ENCODE results near the gene TTC7B.
"Not testable (repeated sequence)": the region's sequence is repeated elsewhere in the genome, so short reads cannot be mapped to it uniquely, and the experiment has no call there.

TTC7B gene, protein sequence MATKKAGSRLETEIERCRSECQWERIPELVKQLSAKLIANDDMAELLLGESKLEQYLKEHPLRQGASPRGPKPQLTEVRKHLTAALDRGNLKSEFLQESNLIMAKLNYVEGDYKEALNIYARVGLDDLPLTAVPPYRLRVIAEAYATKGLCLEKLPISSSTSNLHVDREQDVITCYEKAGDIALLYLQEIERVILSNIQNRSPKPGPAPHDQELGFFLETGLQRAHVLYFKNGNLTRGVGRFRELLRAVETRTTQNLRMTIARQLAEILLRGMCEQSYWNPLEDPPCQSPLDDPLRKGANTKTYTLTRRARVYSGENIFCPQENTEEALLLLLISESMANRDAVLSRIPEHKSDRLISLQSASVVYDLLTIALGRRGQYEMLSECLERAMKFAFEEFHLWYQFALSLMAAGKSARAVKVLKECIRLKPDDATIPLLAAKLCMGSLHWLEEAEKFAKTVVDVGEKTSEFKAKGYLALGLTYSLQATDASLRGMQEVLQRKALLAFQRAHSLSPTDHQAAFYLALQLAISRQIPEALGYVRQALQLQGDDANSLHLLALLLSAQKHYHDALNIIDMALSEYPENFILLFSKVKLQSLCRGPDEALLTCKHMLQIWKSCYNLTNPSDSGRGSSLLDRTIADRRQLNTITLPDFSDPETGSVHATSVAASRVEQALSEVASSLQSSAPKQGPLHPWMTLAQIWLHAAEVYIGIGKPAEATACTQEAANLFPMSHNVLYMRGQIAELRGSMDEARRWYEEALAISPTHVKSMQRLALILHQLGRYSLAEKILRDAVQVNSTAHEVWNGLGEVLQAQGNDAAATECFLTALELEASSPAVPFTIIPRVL

DNA sequence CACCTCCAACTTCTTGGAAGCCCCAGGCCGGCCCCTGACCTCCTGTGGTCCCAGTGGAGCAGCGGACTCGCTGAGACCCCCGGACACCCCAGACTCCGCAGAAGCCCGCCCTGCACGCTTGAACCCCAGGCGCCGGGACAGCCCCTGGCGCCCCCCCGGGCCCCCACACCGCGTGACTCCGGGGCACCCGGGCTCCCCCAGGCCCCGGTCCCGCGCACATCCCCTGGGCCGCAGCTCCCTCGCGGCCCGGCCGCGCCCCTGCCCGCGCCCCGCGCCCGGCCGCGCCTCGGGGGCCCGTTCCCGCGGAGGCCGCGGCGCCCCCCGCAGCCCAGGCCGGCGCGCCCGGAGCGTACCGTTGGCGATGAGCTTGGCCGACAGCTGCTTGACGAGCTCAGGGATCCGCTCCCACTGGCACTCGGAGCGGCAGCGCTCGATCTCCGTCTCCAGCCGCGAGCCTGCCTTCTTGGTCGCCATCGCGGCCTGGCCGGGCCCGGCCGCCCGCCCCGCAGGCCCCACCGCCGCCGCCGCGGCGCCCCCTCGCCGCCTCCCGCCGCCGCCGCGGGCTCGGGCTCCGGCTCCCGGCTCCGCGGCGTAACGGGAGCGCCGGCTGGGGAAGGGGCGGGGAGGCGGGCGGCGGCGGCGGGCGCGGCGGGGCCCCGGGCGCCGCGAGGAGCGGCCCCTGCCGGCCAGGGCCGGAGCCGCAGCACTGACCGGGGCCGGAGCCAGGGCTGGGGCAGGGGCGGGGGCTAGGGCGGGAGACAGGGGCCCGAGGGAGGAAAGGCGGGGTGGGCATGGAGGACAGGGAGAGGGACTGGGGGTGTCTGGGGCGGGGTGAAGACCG lies at the start of gene TTC7B:
TSS of gene TTC7B (minus strand) at position 609 of the 841 bp plus-strand sequence. CDS start at position 474, 135 bp downstream.
- H3K4me3 Mint-ChIP-seq, result peak within 1 kb of the TSS; percentile 77
- peaks cover 10% of the 10 kb centered on the region for H3K4me1 Mint-ChIP-seq
- no peaks in the 10 kb centered on the region for H3K9me3 Mint-ChIP-seq
- no peaks in the 10 kb centered on the region for H3K27me3 Mint-ChIP-seq
- no peak within 1 kb of the TSS for H3K27ac Mint-ChIP-seq
- H3K36me3 Mint-ChIP-seq, result no peaks in the 10 kb centered on the region

DNA sequence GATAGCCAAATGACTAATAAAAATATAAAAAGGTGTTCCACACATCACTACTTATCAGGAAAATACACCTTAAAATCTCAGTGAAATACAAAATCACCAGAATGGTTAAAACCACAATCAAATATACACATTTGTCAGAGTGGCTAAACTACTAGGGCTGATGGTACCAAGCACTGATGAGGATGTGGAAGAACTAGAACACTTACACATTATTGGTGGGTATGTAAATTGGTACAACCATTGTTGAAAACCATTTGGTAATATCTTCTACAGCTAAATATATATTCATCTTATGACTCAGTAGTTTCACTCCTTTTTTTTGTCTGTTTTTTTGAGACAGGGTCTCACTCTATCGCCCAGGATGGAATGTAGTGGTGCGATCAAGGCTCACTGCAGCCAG lies 48.5 kb upstream of the TTC7B start:
- Mint-ChIP-seq H3K4me1 (no peaks in the 10 kb centered on the region), H3K4me3 (no peak overlapping the region), H3K27me3 (no peaks in the 10 kb centered on the region), H3K27ac (no peak overlapping the region), H3K9me3 (no peaks in the 10 kb centered on the region), H3K36me3 (peaks cover 10% of the 10 kb centered on the region)

DNA sequence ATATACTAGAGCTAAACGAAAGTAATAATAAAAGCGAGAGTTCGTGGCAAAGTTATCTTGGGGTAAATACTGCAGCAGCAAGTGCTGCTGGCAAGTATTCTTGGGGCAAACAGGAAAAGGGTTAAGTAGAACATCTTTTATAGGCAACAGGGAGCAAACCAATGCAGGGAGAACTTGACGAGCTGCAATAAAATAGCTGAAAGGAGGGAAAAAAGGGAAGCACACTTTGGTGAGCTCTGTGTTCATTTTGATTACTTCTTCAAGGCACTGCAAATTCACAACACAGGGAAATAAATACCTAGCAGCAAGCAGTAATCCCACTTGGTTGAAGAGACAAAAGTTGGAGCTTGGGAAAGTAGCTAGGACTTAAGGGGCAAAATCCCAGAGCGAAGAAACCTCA lies 42.3 kb upstream of the TTC7B start:
- Mint-ChIP-seq H3K4me1 (no peaks in the 10 kb centered on the region), H3K36me3 (peaks cover 5% of the 10 kb centered on the region), H3K9me3 (no peaks in the 10 kb centered on the region), H3K4me3 (no peak overlapping the region), H3K27me3 (no peaks in the 10 kb centered on the region), H3K27ac (no peak overlapping the region)

DNA sequence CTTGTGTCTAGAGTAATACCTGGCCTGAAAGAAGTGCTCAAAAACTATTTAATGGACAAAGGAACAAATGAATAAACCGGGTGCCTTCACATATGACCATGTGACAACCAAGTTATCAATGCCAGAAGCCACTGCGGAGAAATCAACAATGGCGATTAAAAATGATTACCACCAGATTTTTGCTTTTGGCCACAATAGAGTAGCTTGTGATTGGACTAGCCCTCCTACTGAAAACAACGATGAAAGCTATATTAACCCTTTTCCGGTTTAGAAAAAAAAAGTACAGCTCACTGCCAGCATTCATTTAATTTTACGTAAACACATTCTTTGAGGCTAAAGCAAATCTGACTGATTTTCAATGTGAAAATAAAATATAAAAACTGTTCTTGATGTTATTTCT lies 41.6 kb upstream of the TTC7B start:
- Mint-ChIP-seq H3K9me3 (no peaks in the 10 kb centered on the region), H3K27ac (no peak overlapping the region), H3K4me1 (no peaks in the 10 kb centered on the region), H3K4me3 (no peak overlapping the region), H3K36me3 (peaks cover 5% of the 10 kb centered on the region), H3K27me3 (no peaks in the 10 kb centered on the region)

DNA sequence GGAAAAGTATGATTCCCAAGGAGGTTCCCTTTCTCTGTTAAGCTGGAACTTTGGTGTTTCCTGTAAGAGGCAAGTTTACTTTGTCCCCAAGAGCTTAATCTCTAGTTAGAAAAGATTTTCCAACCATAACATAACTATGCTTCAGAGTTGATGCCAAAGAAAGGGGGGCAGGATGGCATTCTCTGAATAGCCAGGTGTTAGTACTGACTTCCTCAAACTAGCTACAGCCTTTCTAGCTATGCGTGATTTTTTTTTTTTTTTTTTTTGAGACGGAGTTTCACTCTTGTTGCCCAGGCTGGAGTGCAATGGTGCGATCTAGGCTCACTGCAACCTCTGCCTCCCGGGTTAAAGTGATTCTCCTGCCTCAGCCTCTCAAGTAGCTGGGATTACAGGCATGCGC lies 39.9 kb upstream of the TTC7B start:
- H3K27me3 Mint-ChIP-seq, H3K9me3 Mint-ChIP-seq, H3K4me3 Mint-ChIP-seq: not testable (repeated sequence)

DNA sequence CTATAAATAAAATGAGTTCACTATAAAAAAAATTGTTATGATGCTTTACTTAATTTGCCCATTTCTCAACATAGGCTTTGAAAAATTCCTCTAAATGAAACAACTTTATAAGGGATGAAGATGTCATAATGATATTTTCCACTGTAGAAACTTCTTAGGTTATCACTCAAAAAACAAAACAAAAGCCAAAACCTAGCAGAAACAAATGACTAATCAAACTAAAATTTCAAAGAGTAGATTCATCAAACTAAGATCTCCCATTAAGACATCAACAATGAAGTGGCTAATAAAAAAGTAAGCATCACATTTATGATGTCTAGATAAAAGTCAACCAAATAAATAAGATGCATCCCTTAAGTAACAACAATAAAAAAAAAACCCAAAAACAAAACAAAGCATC lies 36.9 kb upstream of the TTC7B start:
- Mint-ChIP-seq H3K27ac (no peak overlapping the region), H3K4me3 (no peak overlapping the region), H3K27me3 (no peaks in the 10 kb centered on the region)

More for the DNA sequence above, 39.9 kb upstream of the TTC7B start:
- H3K36me3 Mint-ChIP-seq, H3K4me1 Mint-ChIP-seq, H3K27ac Mint-ChIP-seq: not testable (repeated sequence)

DNA sequence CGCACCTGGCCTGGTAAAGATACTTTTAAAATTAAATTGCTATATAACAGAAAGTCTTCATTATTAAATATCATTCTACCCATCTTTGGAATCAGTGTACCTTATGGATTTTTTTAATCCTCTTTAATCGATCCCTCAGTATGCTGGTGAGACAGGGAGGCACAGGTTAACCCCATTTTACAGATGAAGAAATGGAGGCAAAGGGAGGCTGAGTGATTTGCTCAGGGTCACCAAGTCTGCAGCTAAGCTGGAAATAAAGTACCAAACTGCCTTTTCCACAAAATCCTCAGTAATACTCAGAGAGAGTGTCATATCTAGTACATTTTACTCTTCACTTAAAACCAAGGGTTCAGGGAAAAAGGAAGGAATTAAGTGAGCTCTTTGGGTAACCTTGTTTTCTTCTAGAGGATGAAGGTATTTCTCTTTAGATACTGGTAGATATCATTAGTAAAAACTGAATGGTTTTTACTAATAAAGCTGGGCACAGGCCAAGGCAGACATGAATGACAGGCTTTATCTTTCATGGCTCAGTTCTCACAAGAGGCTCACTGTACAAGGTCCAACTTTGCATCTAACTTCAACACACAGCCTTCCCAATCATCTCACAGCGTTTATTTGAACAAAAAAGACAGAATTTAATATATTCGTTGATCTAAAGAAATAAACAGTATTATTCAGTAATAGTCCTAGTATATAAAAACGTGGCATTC lies 35.3 kb upstream of the TTC7B start:
- H3K4me1 Mint-ChIP-seq, result no peaks in the 10 kb centered on the region
- H3K36me3 Mint-ChIP-seq, result peaks cover 7% of the 10 kb centered on the region
- no peak overlapping the region for H3K27ac Mint-ChIP-seq
- no peaks in the 10 kb centered on the region for H3K27me3 Mint-ChIP-seq
- no peak overlapping the region for H3K4me3 Mint-ChIP-seq
- H3K9me3 Mint-ChIP-seq, result no peaks in the 10 kb centered on the region

More for the DNA sequence above, 36.9 kb upstream of the TTC7B start:
- H3K9me3 Mint-ChIP-seq, result no peaks in the 10 kb centered on the region
- H3K36me3 Mint-ChIP-seq, result peaks cover 1% of the 10 kb centered on the region
- no peaks in the 10 kb centered on the region for H3K4me1 Mint-ChIP-seq

- Mint-ChIP-seq H3K9me3 (no peaks in the 10 kb centered on the region), H3K27me3 (no peaks in the 10 kb centered on the region), H3K36me3 (peaks cover 7% of the 10 kb centered on the region), H3K4me1 (no peaks in the 10 kb centered on the region), H3K4me3 (no peak overlapping the region), H3K27ac (no peak overlapping the region)
Observed at GRCh38 chr14:90850487-90850886, 34.3 kb upstream of the TTC7B start.

DNA sequence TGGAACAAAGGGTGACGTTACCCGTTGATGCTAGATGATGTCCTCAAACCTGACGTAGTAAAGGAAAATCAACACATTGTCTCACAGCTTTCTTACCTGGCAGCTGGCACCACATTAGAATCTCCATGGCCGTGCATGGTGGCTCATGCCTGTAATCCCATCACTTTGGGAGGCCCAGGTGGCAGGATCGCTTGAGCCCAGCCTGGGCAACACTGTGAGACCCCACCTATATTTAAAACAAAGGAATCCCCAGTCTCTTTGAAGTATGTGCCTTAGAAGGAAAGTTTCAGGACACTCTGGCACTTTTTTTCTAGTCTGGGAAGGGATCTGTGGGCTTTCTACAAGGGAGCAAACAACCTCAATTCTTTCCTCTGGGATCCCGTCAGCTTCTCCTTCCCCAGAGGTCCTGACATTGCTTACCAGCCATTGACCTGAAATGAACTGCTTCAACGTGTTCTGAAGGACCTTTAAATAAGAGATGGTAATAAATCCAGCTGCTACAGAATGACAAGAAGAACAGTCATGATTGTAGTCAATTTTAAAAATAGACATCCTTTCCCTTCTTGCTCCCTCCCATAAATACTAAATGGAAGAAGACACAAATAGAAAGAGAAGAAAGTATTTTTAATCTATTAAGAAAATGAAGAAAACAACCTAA lies 33.7 kb upstream of the TTC7B start:
- no peaks in the 10 kb centered on the region for H3K9me3 Mint-ChIP-seq

DNA sequence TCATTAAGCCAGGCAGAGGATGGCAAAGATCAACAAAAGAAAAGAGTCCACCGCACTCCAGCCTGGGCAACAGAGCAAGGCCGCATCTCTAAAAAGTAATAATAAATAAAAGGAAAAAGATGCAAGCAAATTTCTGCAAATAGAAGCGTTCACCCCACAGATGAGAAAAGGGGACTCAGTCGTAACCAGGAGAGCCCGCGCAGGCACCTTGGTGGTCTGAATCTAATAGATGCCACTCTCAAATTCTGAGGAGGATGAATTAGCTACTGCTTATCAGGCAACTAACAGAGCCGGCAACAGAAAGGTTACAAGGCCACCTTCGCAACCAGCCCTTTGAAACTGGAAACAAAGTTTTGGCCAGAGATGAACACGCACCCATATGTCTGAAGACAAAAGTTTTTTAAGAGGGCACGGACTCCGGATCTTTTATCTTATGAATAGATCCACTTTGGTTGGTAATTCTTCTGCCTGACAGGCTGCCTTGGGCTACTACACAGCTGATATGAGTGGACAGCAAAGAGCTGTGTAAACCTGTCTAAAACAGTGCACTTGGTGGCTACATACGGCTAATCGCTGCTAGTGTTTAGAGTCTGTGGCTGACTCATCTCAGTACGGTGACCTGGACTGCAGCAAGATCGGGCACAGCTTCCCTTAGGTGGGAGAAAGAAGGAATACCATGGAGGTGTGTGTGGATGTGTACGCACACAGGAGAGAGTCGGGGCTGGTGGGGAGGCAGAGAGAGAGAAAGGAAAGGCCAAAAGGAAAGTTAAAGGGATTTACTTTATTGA lies 32.9 kb upstream of the TTC7B start:
- Mint-ChIP-seq H3K27ac (no peak overlapping the region), H3K9me3 (no peaks in the 10 kb centered on the region), H3K4me3 (no peak overlapping the region), H3K36me3 (peaks cover 6% of the 10 kb centered on the region), H3K4me1 (no peaks in the 10 kb centered on the region), H3K27me3 (no peaks in the 10 kb centered on the region)

More for the DNA sequence above, 33.7 kb upstream of the TTC7B start:
- Mint-ChIP-seq H3K36me3 (peaks cover 6% of the 10 kb centered on the region), H3K27ac (no peak overlapping the region), H3K27me3 (no peaks in the 10 kb centered on the region), H3K4me3 (no peak overlapping the region), H3K4me1 (no peaks in the 10 kb centered on the region)

- Mint-ChIP-seq H3K4me1 (peaks cover 5% of the 10 kb centered on the region), H3K36me3 (peaks cover 6% of the 10 kb centered on the region), H3K4me3 (no peak overlapping the region), H3K9me3 (no peaks in the 10 kb centered on the region), H3K27me3 (no peaks in the 10 kb centered on the region), H3K27ac (no peak overlapping the region)
Observed at GRCh38 chr14:90846511-90846910, 30.3 kb upstream of the TTC7B start.

DNA sequence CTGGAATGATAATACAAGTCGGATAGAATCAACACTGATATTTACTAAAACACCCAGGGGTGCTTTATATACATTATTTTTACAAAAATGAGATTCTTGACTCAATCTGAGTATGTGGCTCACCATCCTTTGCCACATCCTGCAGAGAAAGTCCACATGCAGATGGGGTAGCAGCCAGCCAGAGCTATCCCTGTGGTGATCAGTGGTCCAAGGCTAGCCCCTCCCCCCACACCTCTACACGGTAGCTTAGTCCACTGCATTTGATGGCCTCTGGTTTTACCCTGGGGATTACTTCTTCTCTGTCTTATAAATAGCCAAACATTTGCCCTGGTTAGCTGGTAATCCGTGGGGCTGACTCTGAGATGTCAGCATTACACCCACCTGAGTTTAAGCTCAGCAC lies 28.1 kb upstream of the TTC7B start:
- Mint-ChIP-seq H3K4me1 (peaks cover 5% of the 10 kb centered on the region), H3K27ac (no peak overlapping the region), H3K4me3 (no peak overlapping the region), H3K36me3 (peaks cover 6% of the 10 kb centered on the region), H3K9me3 (no peaks in the 10 kb centered on the region), H3K27me3 (no peaks in the 10 kb centered on the region)

DNA sequence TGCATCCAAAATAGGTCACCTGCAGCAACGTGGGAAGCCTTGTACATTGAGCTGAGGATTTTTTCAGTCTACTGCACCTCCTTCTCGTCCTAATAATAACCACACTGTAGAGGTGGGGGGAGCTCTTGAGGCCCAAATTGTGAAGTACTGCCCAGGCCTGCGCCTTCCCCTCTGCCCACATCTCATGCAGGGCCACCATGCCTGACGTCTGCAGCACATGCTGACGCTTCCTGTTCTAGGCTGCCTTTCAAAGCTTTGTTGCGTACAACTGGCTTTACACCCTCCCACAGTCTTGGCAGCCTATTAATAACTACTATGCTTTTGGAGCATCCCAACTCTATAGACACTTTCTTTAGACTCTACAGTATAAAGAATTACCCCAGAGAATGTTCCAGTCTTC lies 26.5 kb upstream of the TTC7B start:
- no peaks in the 10 kb centered on the region for H3K27me3 Mint-ChIP-seq
- peaks cover 3% of the 10 kb centered on the region for H3K36me3 Mint-ChIP-seq
- H3K4me3 Mint-ChIP-seq, result no peak overlapping the region
- H3K9me3 Mint-ChIP-seq, result no peaks in the 10 kb centered on the region
- no peak overlapping the region for H3K27ac Mint-ChIP-seq
- peaks cover 5% of the 10 kb centered on the region for H3K4me1 Mint-ChIP-seq

DNA sequence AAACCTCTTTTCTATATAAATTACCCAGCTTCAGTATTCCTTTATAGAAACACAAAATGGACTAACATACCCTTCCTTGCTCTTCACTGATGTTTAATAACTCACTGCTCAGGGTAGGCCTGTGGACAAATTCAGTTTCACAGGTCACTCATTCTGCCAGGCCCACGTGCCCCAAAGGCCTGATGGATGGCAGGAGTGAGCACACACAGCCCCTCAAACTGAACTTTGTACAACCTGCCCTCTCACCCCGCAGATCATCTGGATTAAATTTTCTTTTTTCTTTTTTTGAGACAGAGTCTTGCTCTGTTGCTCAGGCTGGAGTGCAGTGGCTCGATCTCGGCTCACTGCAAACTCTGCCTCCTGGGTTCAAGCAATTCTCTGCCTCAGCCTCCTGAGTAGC lies 24.4 kb upstream of the TTC7B start:
- H3K27me3 Mint-ChIP-seq, H3K4me3 Mint-ChIP-seq, H3K27ac Mint-ChIP-seq, H3K9me3 Mint-ChIP-seq, H3K36me3 Mint-ChIP-seq: not testable (repeated sequence)
- H3K4me1 Mint-ChIP-seq, result peaks cover 16% of the 10 kb centered on the region
